Tongue (tissue), 2 donors: ENCODE data around the gene TSPAN9. TPM values are rescaled to one million over a fixed set of nuclear protein-coding genes. Genes with fewer than 3 reads are reported as not detected.
A peak's percentile ranks its signal among the peaks of the same experiment; 100 is the strongest.

ENCODE experiments used
- DNase-seq: peaks from one replicate; pipeline ENCODE4 v3.0.0-alpha.2; 2015
- total RNA-seq: library from RNA; depleted of rRNA; stranded (reverse); fragments of >200 nt; gene quantifications from one replicate; pipeline ENCODE4 v1.2.3, GENCODE V29; 2014

The TSPAN9 gene
- total RNA-seq, 1 donor from 2014 or later, result 162 TPM

- peak; percentile 95 for DNase-seq
Measured at GRCh38 chr12:3299929-3300832, 223.0 kb downstream of the TSPAN9 start.

- DNase-seq, result no peak
Measured at GRCh38 chr12:3300833-3301401, 223.7 kb downstream of the TSPAN9 start.

- no peak for DNase-seq
Measured at GRCh38 chr12:3302401-3303041, 225.3 kb downstream of the TSPAN9 start.

- DNase-seq, result no peak
Measured at GRCh38 chr12:3303410-3304136, 226.4 kb downstream of the TSPAN9 start.

GRCh38 chr12:3304436-3305165, 227.4 kb downstream of the TSPAN9 start:
- peak; percentile 73 for DNase-seq

- DNase-seq, result no peak
Measured at GRCh38 chr12:3305464-3305863, 228.3 kb downstream of the TSPAN9 start.

GRCh38 chr12:3305904-3306619, 228.9 kb downstream of the TSPAN9 start:
- DNase-seq, result no peak

GRCh38 chr12:3307389-3307788, 230.2 kb downstream of the TSPAN9 start:
- peak; percentile 75 for DNase-seq

- no peak for DNase-seq
Measured at GRCh38 chr12:3308063-3308462, 230.9 kb downstream of the TSPAN9 start.

GRCh38 chr12:3308609-3309008, 231.4 kb downstream of the TSPAN9 start:
- DNase-seq, result no peak

- DNase-seq, result no peak
Measured at GRCh38 chr12:3309805-3310204, 232.6 kb downstream of the TSPAN9 start.

GRCh38 chr12:3310271-3311026, 233.3 kb downstream of the TSPAN9 start:
- no peak for DNase-seq

GRCh38 chr12:3311027-3311402, 233.8 kb downstream of the TSPAN9 start:
- DNase-seq, result no peak

GRCh38 chr12:3311491-3312103, 234.4 kb downstream of the TSPAN9 start:
- no peak for DNase-seq

GRCh38 chr12:3313066-3313465, 235.9 kb downstream of the TSPAN9 start:
- no peak for DNase-seq

GRCh38 chr12:3313675-3314663, 236.8 kb downstream of the TSPAN9 start:
- DNase-seq, result peak; percentile 54

GRCh38 chr12:3315201-3315661, 238.1 kb downstream of the TSPAN9 start:
- peak; percentile 96 for DNase-seq

GRCh38 chr12:3316776-3317480, 239.7 kb downstream of the TSPAN9 start:
- DNase-seq, result no peak
